Stimulated activated CD4-positive, alpha-beta T cell treated with anti-CD3 and anti-CD28 coated beads, Interleukin-2, amount 100 ng/mL, for 4 hours (primary cell): ENCODE results near the gene IQUB.
"Not testable (repeated sequence)": the region's sequence is repeated elsewhere in the genome, so short reads cannot be mapped to it uniquely, and the experiment has no call there.

Experiments used
- DNase-seq: peaks from one replicate; pipeline ENCODE4 v3.0.0-alpha.2; 2020; ENCODE audit warnings: low read depth

The IQUB gene

GRCh38 chr7:123410273-123410904, 124.0 kb downstream of the IQUB start:
- no peak for DNase-seq

- not testable (repeated sequence) for DNase-seq
Measured at GRCh38 chr7:123407951-123408350, 126.4 kb downstream of the IQUB start.
